ENCODE measurements around the gene DHRS13. TPM values are rescaled to one million over a fixed set of nuclear protein-coding genes. Genes with fewer than 3 reads are reported as not detected.

Gene DHRS13
- polyA plus RNA-seq, 2 of the 4 experiments (the other 2 are of a cell fraction) = 4.8 to 7.0 TPM

GRCh38 chr17:28873839-28874238, 29.0 kb downstream of the DHRS13 start:
- 85% methylated on average over 7 of the region's 7 CpGs for WGBS (ENCODE audit: missing lambda C conversion rate)
- no peak for TF ChIP-seq HMGXB4 (CRISPR knock-in tag; IDR thresholded peaks at IDR 0.05; ENCODE audit: borderline replicate concordance)
- no peak for TF ChIP-seq EHMT2 (IDR thresholded peaks at IDR 0.05; ENCODE audit: low read depth)
- TF ChIP-seq, protein P1, sequence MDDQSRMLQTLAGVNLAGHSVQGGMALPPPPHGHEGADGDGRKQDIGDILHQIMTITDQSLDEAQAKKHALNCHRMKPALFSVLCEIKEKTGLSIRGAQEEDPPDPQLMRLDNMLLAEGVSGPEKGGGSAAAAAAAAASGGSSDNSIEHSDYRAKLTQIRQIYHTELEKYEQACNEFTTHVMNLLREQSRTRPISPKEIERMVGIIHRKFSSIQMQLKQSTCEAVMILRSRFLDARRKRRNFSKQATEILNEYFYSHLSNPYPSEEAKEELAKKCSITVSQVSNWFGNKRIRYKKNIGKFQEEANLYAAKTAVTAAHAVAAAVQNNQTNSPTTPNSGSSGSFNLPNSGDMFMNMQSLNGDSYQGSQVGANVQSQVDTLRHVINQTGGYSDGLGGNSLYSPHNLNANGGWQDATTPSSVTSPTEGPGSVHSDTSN (IDR thresholded peaks at IDR 0.05) = no peak
- no peak for TF ChIP-seq HES2 (IDR thresholded peaks at IDR 0.05)
- TF ChIP-seq, protein P2, sequence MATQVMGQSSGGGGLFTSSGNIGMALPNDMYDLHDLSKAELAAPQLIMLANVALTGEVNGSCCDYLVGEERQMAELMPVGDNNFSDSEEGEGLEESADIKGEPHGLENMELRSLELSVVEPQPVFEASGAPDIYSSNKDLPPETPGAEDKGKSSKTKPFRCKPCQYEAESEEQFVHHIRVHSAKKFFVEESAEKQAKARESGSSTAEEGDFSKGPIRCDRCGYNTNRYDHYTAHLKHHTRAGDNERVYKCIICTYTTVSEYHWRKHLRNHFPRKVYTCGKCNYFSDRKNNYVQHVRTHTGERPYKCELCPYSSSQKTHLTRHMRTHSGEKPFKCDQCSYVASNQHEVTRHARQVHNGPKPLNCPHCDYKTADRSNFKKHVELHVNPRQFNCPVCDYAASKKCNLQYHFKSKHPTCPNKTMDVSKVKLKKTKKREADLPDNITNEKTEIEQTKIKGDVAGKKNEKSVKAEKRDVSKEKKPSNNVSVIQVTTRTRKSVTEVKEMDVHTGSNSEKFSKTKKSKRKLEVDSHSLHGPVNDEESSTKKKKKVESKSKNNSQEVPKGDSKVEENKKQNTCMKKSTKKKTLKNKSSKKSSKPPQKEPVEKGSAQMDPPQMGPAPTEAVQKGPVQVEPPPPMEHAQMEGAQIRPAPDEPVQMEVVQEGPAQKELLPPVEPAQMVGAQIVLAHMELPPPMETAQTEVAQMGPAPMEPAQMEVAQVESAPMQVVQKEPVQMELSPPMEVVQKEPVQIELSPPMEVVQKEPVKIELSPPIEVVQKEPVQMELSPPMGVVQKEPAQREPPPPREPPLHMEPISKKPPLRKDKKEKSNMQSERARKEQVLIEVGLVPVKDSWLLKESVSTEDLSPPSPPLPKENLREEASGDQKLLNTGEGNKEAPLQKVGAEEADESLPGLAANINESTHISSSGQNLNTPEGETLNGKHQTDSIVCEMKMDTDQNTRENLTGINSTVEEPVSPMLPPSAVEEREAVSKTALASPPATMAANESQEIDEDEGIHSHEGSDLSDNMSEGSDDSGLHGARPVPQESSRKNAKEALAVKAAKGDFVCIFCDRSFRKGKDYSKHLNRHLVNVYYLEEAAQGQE (IDR thresholded peaks at IDR 0.05) = no peak
- no peak for TF ChIP-seq RAD21 (conservative IDR thresholded peaks at IDR 0.05 in 1 of 2, IDR thresholded peaks at IDR 0.05 in 1 of 2)
- no peak for TF ChIP-seq CEBPB (IDR thresholded peaks at IDR 0.05)
- no peak for TF ChIP-seq ZNF302 (CRISPR knock-in tag; IDR thresholded peaks at IDR 0.05)
- TF ChIP-seq SMC3 (IDR thresholded peaks at IDR 0.05) = no peak
- TF ChIP-seq RARB (CRISPR knock-in tag; IDR thresholded peaks at IDR 0.05) = no peak
- TF ChIP-seq, protein P3, sequence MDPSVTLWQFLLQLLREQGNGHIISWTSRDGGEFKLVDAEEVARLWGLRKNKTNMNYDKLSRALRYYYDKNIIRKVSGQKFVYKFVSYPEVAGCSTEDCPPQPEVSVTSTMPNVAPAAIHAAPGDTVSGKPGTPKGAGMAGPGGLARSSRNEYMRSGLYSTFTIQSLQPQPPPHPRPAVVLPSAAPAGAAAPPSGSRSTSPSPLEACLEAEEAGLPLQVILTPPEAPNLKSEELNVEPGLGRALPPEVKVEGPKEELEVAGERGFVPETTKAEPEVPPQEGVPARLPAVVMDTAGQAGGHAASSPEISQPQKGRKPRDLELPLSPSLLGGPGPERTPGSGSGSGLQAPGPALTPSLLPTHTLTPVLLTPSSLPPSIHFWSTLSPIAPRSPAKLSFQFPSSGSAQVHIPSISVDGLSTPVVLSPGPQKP (IDR thresholded peaks at IDR 0.05; ENCODE audit: low read depth, low read length) = no peak
- no peak for TF ChIP-seq ZFP36 (IDR thresholded peaks at IDR 0.05; ENCODE audit: borderline replicate concordance, partially characterized antibody)
- TF ChIP-seq, protein P4, sequence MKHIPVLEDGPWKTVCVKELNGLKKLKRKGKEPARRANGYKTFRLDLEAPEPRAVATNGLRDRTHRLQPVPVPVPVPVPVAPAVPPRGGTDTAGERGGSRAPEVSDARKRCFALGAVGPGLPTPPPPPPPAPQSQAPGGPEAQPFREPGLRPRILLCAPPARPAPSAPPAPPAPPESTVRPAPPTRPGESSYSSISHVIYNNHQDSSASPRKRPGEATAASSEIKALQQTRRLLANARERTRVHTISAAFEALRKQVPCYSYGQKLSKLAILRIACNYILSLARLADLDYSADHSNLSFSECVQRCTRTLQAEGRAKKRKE (CRISPR knock-in tag; IDR thresholded peaks at IDR 0.05; ENCODE audit: low read depth) = no peak
- TF ChIP-seq ZC3H11A (IDR thresholded peaks at IDR 0.05) = no peak
- no peak for TF ChIP-seq POLR2A (IDR thresholded peaks at IDR 0.05; ENCODE audit: low read length)
- Histone ChIP-seq H3K27ac (no peak overlapping the region), H3K4me2 (no peak overlapping the region), H3K4me3 (no peak overlapping the region), H3K4me1 (no peaks in the 10 kb centered on the region), H3K9me3 (no peaks in the 10 kb centered on the region)
- FAIRE-seq = no peak
- ChIA-PET POLR2A (no interaction called here), CTCF (interaction anchor here (1.1 to 3.2 kb wide), 5 partner anchors 11 to 147 kb away, joined by 3 to 11 read pairs (median 4); partner anchors contain the start of genes DHRS13 and TLCD1)
- ATAC-seq = no peak
- no peak for DNase-seq (ENCODE audit: low read depth in 1 of 2, low spot score in 1 of 2)

DNA sequence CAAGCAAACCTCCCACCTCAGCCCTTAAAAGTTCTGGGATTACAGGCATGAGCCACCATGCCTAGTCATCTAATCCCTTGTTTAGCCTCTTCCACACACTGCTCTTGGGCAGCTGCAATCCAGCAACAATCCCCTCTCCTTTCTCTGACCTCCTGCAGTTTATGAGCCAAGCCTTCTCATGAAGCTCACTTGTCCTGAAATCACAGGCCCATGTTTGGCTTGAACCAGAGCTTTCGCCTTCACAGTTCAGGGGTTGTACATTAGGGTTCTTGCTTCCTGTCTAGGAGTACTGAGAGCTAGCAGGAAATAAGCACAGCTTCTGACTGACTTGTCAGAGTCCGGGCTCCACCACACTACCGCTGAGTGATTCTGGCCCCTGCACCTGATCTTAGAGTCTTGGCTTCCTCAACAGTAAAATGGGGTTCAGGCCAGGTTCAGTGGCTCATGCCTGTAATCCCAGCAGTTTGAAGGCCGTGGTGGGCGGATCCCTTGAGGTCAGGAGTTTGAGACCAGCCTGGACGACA, 31.8 kb downstream of the DHRS13 start:
- CTCF ChIA-PET = interaction anchor here (0.9 to 2.7 kb wide), 11 partner anchors 8 to 219 kb away, joined by 3 to 22 read pairs (median 5); partner anchors contain the start of genes DHRS13 and FLOT2
- peak in 1 of 2 experiments; percentile 12; a peak in 1 of 6 replicates for ATAC-seq
- DNase-seq (ENCODE audit: low read depth in 1 of 2, low spot score in 1 of 2) = no peak
- Histone ChIP-seq H3K9me3 (no peaks in the 10 kb centered on the region), H3K4me3 (no peak overlapping the region), H3K27ac (no peak overlapping the region), H3K4me1 (no peaks in the 10 kb centered on the region), H3K4me2 (no peak overlapping the region)
- no peak for FAIRE-seq
- POLR2A ChIA-PET = interaction anchor here (0.6 kb wide), 1 partner anchor 139 kb away, joined by 4 read pairs; no protein-coding TSS in a partner anchor
- 84% methylated on average over 6 of the region's 6 CpGs for WGBS (ENCODE audit: missing lambda C conversion rate)
- TF ChIP-seq, protein P1 (IDR thresholded peaks at IDR 0.05) = no peak
- TF ChIP-seq, protein P2 (IDR thresholded peaks at IDR 0.05) = no peak
- TF ChIP-seq SREBF2 (IDR thresholded peaks at IDR 0.05) (no peak), HOXB13 (CRISPR knock-in tag; IDR thresholded peaks at IDR 0.05; ENCODE audit: low read depth) (no peak), TP53 (CRISPR knock-in tag; IDR thresholded peaks at IDR 0.05) (no peak), MYC (IDR thresholded peaks at IDR 0.05; ENCODE audit: borderline replicate concordance, low read length) (no peak), CEBPB (IDR thresholded peaks at IDR 0.05) (no peak), CHD4 (IDR thresholded peaks at IDR 0.05; ENCODE audit: borderline replicate concordance) (no peak), JUNB (IDR thresholded peaks at IDR 0.05) (no peak)

All from A549 (cell line).